ENCODE measurements around the gene EEFSEC. TPM values are rescaled to one million over a fixed set of nuclear protein-coding genes. Genes with fewer than 3 reads are reported as not detected.

The EEFSEC gene
- total RNA-seq, 2 donors from 2014 or later, result 15.7 to 18.0 TPM

DNA sequence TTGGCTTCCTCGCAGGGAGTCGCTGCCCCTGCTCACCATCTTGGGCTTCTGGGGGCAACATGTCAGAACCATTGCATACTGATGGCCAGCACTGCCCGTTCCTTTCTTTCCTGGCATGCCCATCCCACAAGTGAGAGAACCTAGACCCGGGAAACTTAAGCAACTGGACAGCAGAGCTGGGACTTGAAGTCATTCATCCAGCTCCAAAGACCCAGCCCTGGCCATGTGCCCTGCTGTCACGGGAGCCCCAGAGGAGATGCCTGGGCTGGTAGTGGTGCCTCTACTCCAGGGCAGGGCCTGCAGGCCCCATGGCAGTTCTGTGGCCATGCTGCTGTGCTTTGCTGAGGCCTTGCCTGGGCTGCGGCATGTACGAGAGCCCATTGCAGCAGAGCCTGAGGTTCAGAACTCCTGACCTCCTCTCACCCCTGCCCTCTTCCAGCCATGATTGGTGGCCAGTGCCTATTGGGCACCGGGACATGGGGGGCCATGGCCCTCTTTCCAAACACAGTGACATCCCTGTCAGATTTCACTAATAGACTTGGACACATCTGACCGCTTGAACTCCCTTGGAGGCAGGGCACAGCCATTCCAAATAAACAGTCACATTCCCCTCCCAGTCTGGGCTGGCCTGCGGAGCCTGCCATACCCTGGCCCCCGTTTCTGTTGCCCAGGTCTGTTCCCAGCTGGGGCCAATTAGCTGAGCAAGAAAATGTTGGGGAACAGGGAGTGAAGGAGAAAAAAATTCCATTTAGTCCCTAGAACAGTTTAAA lies 115.9 kb downstream of the EEFSEC start:
- H3K27me3 ChIP-seq, result no peaks in the 10 kb centered on the region
- TF ChIP-seq, protein P1, sequence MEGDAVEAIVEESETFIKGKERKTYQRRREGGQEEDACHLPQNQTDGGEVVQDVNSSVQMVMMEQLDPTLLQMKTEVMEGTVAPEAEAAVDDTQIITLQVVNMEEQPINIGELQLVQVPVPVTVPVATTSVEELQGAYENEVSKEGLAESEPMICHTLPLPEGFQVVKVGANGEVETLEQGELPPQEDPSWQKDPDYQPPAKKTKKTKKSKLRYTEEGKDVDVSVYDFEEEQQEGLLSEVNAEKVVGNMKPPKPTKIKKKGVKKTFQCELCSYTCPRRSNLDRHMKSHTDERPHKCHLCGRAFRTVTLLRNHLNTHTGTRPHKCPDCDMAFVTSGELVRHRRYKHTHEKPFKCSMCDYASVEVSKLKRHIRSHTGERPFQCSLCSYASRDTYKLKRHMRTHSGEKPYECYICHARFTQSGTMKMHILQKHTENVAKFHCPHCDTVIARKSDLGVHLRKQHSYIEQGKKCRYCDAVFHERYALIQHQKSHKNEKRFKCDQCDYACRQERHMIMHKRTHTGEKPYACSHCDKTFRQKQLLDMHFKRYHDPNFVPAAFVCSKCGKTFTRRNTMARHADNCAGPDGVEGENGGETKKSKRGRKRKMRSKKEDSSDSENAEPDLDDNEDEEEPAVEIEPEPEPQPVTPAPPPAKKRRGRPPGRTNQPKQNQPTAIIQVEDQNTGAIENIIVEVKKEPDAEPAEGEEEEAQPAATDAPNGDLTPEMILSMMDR (IDR thresholded peaks at IDR 0.05), result no peak
- H3K36me3 ChIP-seq, result peaks cover 15% of the 10 kb centered on the region
- H3K27ac ChIP-seq, result no peak overlapping the region
- H3K9me3 ChIP-seq, result no peaks in the 10 kb centered on the region
- no peak for DNase-seq (ENCODE audit: low spot score)
- peaks cover 0 to 21% of the 10 kb centered on the region in 2 donors for H3K4me1 ChIP-seq
- H3K4me3 ChIP-seq, result no peak overlapping the region

DNA sequence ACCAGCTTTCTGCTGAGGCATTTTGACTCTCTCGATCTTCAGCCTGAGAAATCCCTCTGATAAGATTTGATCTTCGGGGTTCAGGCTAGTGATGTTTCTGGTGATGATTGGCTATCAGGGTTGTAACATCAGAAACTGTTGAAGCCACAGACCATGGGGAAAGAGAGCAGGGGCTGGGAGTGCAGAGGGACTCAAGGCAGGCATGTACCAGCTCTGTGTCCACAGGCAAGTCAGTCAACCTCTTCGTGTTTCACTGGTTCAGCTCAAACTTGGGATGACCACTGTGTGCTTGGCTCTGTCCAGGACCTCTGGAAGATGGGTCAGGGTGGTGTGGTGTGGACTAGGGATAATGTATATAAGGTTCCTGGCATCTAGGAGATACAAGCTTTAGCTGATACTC lies 116.5 kb downstream of the EEFSEC start:
- TF ChIP-seq, protein P1 (IDR thresholded peaks at IDR 0.05), result no peak
- Histone ChIP-seq H3K4me3 (no peak overlapping the region), H3K36me3 (peaks cover 11% of the 10 kb centered on the region), H3K27ac (no peak overlapping the region), H3K9me3 (no peaks in the 10 kb centered on the region), H3K4me1 (peaks cover 0 to 24% of the 10 kb centered on the region in 2 donors), H3K27me3 (no peaks in the 10 kb centered on the region)
- no peak for DNase-seq (ENCODE audit: low spot score)

DNA sequence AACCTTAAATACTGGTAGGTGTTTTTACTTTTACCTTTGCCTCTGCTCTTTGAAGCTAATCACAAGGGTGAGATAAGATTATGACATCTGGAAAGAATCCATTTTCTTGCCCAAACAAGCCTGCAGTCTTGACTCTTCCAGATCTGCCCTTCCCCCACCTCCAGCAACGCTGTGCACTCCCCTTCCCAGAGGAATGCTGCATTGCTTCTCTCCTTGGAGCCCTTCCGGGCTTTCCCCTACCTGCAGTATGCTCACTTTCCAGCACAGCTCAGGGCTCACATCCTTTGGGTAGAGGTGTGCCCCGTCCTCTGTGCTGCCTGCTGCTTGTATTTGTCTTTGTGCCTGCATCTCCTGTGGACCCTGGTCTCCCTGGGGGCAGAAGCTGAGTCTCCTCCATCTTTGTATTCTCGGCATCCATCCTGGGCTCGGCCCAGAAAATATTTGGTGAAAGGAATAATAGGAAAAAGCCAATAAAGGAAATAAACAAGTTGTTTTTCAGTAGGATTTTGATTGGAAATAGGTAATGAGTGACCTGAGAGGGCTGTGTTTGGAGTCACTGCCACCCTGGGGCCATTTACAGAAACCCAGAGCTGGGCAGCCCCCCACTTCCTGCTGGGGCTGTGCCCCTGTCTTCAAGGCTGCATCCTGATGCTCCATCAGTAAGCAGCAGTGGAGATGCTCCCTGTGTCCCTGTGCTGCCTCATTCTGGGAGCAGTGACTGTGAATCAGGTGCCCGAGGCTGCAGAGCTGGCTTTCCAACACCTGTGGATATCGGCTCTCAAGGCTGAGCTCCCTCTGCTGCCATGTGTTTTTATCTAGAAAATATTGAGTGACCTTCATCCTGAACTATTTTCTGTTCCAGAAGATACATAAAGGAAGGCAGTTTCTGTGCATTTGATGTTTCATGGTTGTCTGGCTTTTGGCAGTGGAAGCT lies 117.5 kb downstream of the EEFSEC start:
- no peak for DNase-seq (ENCODE audit: low spot score)
- H3K27me3 ChIP-seq, result no peaks in the 10 kb centered on the region
- H3K4me3 ChIP-seq, result no peak overlapping the region
- no peaks in the 10 kb centered on the region for H3K9me3 ChIP-seq
- peaks cover 9% of the 10 kb centered on the region for H3K36me3 ChIP-seq
- H3K27ac ChIP-seq, result no peak overlapping the region
- TF ChIP-seq, protein P1 (IDR thresholded peaks at IDR 0.05), result no peak
- peaks cover 0 to 24% of the 10 kb centered on the region in 2 donors for H3K4me1 ChIP-seq

DNA sequence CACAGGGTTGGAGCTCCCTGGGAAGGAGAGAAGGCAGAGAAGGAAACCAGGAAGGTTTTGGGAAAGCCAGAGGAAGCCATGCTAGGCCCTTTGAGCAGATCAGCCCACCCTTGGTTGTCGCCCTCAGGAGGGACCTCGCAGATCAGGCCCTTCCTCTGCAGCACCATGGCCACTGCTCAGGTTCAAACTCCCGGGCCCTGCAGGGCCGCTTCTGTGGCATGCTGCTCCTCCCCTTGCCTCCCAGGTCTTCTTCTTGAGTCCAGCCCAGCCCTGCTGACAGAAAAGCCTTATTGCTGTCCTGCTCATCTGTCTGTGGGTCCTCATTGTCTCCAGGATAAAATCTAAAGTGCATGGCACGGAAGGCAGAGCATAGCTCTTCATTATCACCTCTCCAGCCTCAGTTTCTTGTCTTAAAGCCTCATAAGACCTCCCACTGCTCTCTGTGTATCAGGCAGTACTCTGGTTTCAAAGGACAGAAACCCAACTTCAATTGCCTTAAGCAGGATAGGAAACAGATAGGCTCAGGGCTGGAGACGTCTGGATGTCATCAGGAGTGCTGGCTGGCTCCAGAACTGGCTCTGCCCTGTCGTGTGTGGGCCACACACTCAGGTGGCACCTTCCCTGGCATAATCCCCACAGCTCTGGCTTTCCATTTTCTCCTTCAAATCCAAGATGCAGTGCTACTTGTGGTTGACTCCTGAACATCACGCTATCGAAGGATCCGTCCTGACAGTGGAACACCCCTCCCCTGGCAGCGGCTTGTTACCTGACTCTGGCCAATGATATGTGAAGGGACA lies 118.5 kb downstream of the EEFSEC start:
- H3K9me3 ChIP-seq, result no peaks in the 10 kb centered on the region
- DNase-seq (ENCODE audit: low spot score), result no peak
- H3K4me3 ChIP-seq, result no peak overlapping the region
- peaks cover 0 to 17% of the 10 kb centered on the region in 2 donors for H3K4me1 ChIP-seq
- peaks cover 9% of the 10 kb centered on the region for H3K36me3 ChIP-seq
- no peaks in the 10 kb centered on the region for H3K27me3 ChIP-seq
- TF ChIP-seq, protein P1 (IDR thresholded peaks at IDR 0.05), result no peak
- H3K27ac ChIP-seq, result no peak overlapping the region

DNA sequence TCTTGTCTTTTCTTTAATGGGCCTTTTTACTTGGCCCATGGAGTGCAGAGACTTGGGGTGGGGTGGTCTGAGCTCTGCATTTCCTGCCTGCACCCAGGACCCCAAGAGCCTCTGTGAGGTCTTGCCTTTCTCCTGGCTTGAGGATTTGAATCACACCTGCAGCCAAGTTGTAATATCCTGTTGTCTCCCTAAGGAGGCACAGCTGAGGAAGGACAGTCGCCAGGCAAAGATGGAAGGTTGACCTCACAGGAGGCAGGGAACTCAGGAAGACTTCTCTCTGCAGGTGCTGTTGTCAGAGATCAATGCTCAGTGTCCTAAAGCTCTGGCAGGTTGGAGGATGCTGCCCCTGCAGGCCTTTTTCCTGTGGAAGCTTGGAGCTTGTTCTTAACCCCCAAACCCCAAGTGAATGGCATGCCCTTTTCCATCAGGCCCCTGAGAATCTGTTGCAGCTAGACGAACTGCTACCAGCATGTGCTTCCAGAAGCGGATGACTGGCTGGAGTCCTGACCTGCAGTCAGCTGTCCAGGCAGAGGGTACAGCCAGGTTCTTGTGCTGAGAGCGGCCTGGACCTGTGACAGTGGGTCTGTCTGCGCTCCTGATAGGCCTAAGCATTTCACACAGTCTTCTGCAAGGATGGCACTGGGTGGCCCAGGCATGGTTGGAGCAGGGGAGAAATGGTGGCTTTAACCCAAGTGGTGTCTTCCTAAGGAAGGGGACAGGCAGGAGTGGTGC lies 120.0 kb downstream of the EEFSEC start:
- Histone ChIP-seq H3K27me3 (no peaks in the 10 kb centered on the region), H3K36me3 (peaks cover 9% of the 10 kb centered on the region), H3K9me3 (no peaks in the 10 kb centered on the region), H3K4me1 (peaks cover 0 to 17% of the 10 kb centered on the region in 2 donors), H3K4me3 (no peak overlapping the region), H3K27ac (peak overlapping the region in 1 of 2 donors; percentile 63)
- TF ChIP-seq, protein P1 (IDR thresholded peaks at IDR 0.05), result no peak
- DNase-seq (ENCODE audit: low spot score), result no peak
